ENCODE data around the gene STARD10. TPM values are rescaled to one million over a fixed set of nuclear protein-coding genes. Genes with fewer than 3 reads are reported as not detected.
A peak's percentile ranks its signal among the peaks of the same experiment; 100 is the strongest.

STARD10 gene
- total and polyA plus RNA-seq, 2 donors from 2014 or later: 40.7 to 127 TPM

DNA sequence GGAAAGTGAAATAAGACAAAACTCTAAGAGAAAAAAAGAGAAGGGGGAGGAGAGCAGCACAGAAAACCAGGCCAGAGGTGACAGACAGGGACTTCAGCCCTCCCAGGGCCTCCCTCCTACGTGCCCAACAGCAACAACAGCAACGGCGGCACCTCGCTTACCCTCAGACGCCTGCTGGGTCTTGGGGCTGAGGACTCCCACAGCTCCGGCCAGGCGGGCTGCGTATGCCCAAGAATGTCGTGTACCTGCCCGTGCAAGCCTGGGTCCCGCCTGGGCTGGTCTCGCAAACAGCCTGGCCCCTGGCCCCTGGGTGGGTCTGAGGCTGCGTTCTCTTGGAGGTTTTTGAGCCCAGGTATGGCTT, 72.2 kb downstream of the STARD10 start:
- intact Hi-C loops (cut with DNase I): loop anchor here (10.0 kb wide), 1 partner anchor 453 kb away; no protein-coding TSS in a partner anchor
- peak overlapping the region; percentile 84 to 98 (median 92) for H3K9ac ChIP-seq (ENCODE audit: low read length in 3 of 3)
- FAIRE-seq (no peak), DNase-seq (peak in 4 of 5 donors; percentile 62 to 85 (median 74))
- no peaks in the 10 kb centered on the region for H3K36me3 ChIP-seq (ENCODE audit: control insufficient read depth in 2 of 3, insufficient read depth in 3 of 3, low read length in 3 of 3)
- H3K27ac ChIP-seq (ENCODE audit: low read depth in 2 of 2, low read length in 2 of 2): peak overlapping the region; percentile 92 to 93
- peak overlapping the region; percentile 83 to 98 (median 87) for H3K4me3 ChIP-seq (ENCODE audit: low read length in 3 of 3)
- no peaks in the 10 kb centered on the region for H3K27me3 ChIP-seq (ENCODE audit: control insufficient read depth, insufficient read depth, low read length)
- H3K4me1 ChIP-seq (ENCODE audit: control insufficient read depth in 2 of 3, insufficient read depth in 2 of 3, low read depth in 1 of 3, low read length in 3 of 3): peaks cover 4 to 50% (median 17%) of the 10 kb centered on the region in 3 donors
- TF ChIP-seq, protein P1, sequence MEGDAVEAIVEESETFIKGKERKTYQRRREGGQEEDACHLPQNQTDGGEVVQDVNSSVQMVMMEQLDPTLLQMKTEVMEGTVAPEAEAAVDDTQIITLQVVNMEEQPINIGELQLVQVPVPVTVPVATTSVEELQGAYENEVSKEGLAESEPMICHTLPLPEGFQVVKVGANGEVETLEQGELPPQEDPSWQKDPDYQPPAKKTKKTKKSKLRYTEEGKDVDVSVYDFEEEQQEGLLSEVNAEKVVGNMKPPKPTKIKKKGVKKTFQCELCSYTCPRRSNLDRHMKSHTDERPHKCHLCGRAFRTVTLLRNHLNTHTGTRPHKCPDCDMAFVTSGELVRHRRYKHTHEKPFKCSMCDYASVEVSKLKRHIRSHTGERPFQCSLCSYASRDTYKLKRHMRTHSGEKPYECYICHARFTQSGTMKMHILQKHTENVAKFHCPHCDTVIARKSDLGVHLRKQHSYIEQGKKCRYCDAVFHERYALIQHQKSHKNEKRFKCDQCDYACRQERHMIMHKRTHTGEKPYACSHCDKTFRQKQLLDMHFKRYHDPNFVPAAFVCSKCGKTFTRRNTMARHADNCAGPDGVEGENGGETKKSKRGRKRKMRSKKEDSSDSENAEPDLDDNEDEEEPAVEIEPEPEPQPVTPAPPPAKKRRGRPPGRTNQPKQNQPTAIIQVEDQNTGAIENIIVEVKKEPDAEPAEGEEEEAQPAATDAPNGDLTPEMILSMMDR (IDR thresholded peaks at IDR 0.05; ENCODE audit: borderline replicate concordance, extremely low read depth, insufficient read depth): no peak
- no peaks in the 10 kb centered on the region for H3K9me3 ChIP-seq (ENCODE audit: control insufficient read depth in 2 of 3, insufficient read depth in 1 of 3, low read length in 3 of 3)

DNA sequence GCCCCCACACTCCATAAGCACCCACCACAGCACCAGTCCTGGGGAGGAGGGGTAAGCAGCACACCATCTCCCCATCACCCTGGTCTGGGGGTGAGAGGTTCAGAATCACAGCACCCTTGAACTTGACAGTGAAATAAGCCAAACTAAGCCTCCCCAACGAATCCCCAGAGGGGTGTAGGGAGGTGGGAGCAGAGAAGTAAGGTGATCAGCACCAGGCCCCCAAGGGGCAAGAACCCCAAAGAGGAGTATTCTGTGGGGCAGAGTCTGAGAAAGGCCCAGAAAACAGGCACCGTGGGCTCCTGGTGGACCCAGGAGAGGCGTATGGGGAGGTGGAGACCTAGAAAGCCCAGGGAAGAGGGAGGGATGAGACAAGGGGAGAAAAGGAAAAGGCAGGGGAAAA, 72.6 kb downstream of the STARD10 start:
- no peak for FAIRE-seq

DNA sequence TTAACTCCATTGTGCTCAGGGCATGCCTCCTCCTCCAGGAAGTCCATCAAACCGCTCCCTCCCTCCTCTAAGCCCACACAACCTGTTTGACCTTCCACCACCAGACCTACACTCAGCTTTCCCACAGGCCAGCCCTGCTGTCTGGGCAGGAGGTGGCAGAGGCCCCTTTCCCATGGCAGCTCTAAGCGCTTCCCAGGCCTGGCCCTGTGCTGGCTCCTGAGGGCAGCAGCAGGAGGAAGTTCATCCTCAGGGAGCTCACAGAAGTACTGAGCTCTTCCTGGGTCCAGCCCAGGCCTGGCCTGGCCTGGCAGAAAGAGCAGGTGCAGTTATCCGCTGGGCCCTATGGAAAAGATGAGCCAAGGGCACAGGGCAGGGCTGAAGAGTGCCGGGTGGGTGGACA, 73.1 kb downstream of the STARD10 start:
- H3K9me3 ChIP-seq (ENCODE audit: control insufficient read depth in 2 of 3, insufficient read depth in 1 of 3, low read length in 3 of 3): no peaks in the 10 kb centered on the region
- no peak for FAIRE-seq
- TF ChIP-seq, protein P1 (IDR thresholded peaks at IDR 0.05; ENCODE audit: borderline replicate concordance, extremely low read depth, insufficient read depth): no peak
- H3K4me3 ChIP-seq (ENCODE audit: low read length in 3 of 3): peak overlapping the region; percentile 83 to 98 (median 87)
- DNase-seq: peak in 1 of 5 donors; percentile 72
- no peaks in the 10 kb centered on the region for H3K27me3 ChIP-seq (ENCODE audit: control insufficient read depth, insufficient read depth, low read length)
- intact Hi-C loops (cut with DNase I): loop anchor here (10.0 kb wide), 1 partner anchor 454 kb away; no protein-coding TSS in a partner anchor
- peaks cover 4 to 50% (median 17%) of the 10 kb centered on the region in 3 donors for H3K4me1 ChIP-seq (ENCODE audit: control insufficient read depth in 2 of 3, insufficient read depth in 2 of 3, low read depth in 1 of 3, low read length in 3 of 3)
- H3K27ac ChIP-seq (ENCODE audit: low read depth in 2 of 2, low read length in 2 of 2): peak overlapping the region; percentile 92 to 93
- H3K9ac ChIP-seq (ENCODE audit: low read length in 3 of 3): peak overlapping the region in 2 of 3 donors; percentile 84 to 92
- H3K36me3 ChIP-seq (ENCODE audit: control insufficient read depth in 2 of 3, insufficient read depth in 3 of 3, low read length in 3 of 3): no peaks in the 10 kb centered on the region

More for the DNA sequence above, 72.6 kb downstream of the STARD10 start:
- Histone ChIP-seq H3K27ac (ENCODE audit: low read depth in 2 of 2, low read length in 2 of 2) (peak overlapping the region; percentile 92 to 93), H3K4me1 (ENCODE audit: control insufficient read depth in 2 of 3, insufficient read depth in 2 of 3, low read depth in 1 of 3, low read length in 3 of 3) (peaks cover 4 to 50% (median 17%) of the 10 kb centered on the region in 3 donors), H3K4me3 (ENCODE audit: low read length in 3 of 3) (peak overlapping the region; percentile 83 to 98 (median 87)), H3K9ac (ENCODE audit: low read length in 3 of 3) (peak overlapping the region; percentile 84 to 98 (median 92)), H3K27me3 (ENCODE audit: control insufficient read depth, insufficient read depth, low read length) (no peaks in the 10 kb centered on the region), H3K36me3 (ENCODE audit: control insufficient read depth in 2 of 3, insufficient read depth in 3 of 3, low read length in 3 of 3) (no peaks in the 10 kb centered on the region), H3K9me3 (ENCODE audit: control insufficient read depth in 2 of 3, insufficient read depth in 1 of 3, low read length in 3 of 3) (no peaks in the 10 kb centered on the region)
- TF ChIP-seq, protein P1 (IDR thresholded peaks at IDR 0.05; ENCODE audit: borderline replicate concordance, extremely low read depth, insufficient read depth): no peak
- peak in 1 of 5 donors; percentile 51 for DNase-seq
- intact Hi-C loops (cut with DNase I): loop anchor here (10.0 kb wide), 1 partner anchor 454 kb away; no protein-coding TSS in a partner anchor

All from kidney (tissue), 14 donors.